ENCODE results near the gene JUND.
A peak's percentile ranks its signal among the peaks of the same experiment; 100 is the strongest.
"Not testable (repeated sequence)": the region's sequence is repeated elsewhere in the genome, so short reads cannot be mapped to it uniquely, and the experiment has no call there.

Gene JUND

GRCh38 chr19:18281082-18282020 is at the start of gene JUND:
JUND (minus strand) TSS chr19:18281622; CDS start chr19:18281484, 138 bp downstream.
- FAIRE-seq, result no peak

- no peak for FAIRE-seq
Measured at GRCh38 chr19:18330868-18331267, 49.4 kb upstream of the JUND start.

GRCh38 chr19:18329035-18329376 is 47.6 kb upstream of the JUND start:
- FAIRE-seq, result no peak

- FAIRE-seq, result peak; percentile 98
Measured at GRCh38 chr19:18328340-18329034, 47.1 kb upstream of the JUND start.

- no peak for FAIRE-seq
Measured at GRCh38 chr19:18326772-18327171, 45.4 kb upstream of the JUND start.

GRCh38 chr19:18324373-18324731 is 42.9 kb upstream of the JUND start:
- FAIRE-seq, result not testable (repeated sequence)

GRCh38 chr19:18322759-18323460 is 41.5 kb upstream of the JUND start, which contains the start of gene LSM4:
LSM4 (minus strand) TSS chr19:18323076; CDS start chr19:18323020, 56 bp downstream.
- peak; percentile 59 for FAIRE-seq

GRCh38 chr19:18322318-18322758 is 40.9 kb upstream of the JUND start:
- no peak for FAIRE-seq

- no peak for FAIRE-seq
Measured at GRCh38 chr19:18321734-18322102, 40.3 kb upstream of the JUND start.

GRCh38 chr19:18320865-18321733 is 39.7 kb upstream of the JUND start:
- no peak for FAIRE-seq

- FAIRE-seq, result no peak
Measured at GRCh38 chr19:18319591-18320135, 38.2 kb upstream of the JUND start.

GRCh38 chr19:18317961-18318800 is 36.8 kb upstream of the JUND start:
- no peak for FAIRE-seq

- no peak for FAIRE-seq
Measured at GRCh38 chr19:18313398-18313797, 32.0 kb upstream of the JUND start.

- FAIRE-seq, result no peak
Measured at GRCh38 chr19:18312092-18312534, 30.7 kb upstream of the JUND start.

- no peak for FAIRE-seq
Measured at GRCh38 chr19:18311502-18312091, 30.2 kb upstream of the JUND start.

- no peak for FAIRE-seq
Measured at GRCh38 chr19:18310966-18311365, 29.5 kb upstream of the JUND start.

GRCh38 chr19:18310118-18310909 is 28.9 kb upstream of the JUND start:
- FAIRE-seq, result no peak

- no peak for FAIRE-seq
Measured at GRCh38 chr19:18309525-18310064, 28.2 kb upstream of the JUND start.

GRCh38 chr19:18308948-18309325 is 27.5 kb upstream of the JUND start:
- no peak for FAIRE-seq
